Activated naive CD4-positive, alpha-beta T cell treated with anti-CD3 and anti-CD28 coated beads, Interleukin-2, amount 50 U/mL, for 72 hours (primary cell): ENCODE results near the gene XPOT. TPM values are rescaled to one million over a fixed set of nuclear protein-coding genes. Genes with fewer than 3 reads are reported as not detected.

Experiments
- ATAC-seq, 2 donors: fragments of 150-1000 bp; cut with Tn5 transposase; 2 replicates each; pipeline ENCODE4 v1.10.0; 2021; ENCODE audit warnings: mild to moderate bottlenecking in 2 of 2, moderate library complexity in 2 of 2
- DNase-seq, 2 donors: peaks; one replicate each; pipeline ENCODE4 v3.0.0; 2021 to 2022; ENCODE audit warnings: low spot score in 2 of 2
- H3K27ac Mint-ChIP-seq, 2 donors: one replicate each; pipeline ENCODE4 v1.8.0; 2022; ENCODE audit warnings: mild to moderate bottlenecking in 2 of 2, mixed read lengths in 2 of 2
- H3K36me3 Mint-ChIP-seq, 2 donors: one replicate each; pipeline ENCODE4 v1.8.0; 2022; ENCODE audit warnings: mixed read lengths in 2 of 2
- H3K9me3 Mint-ChIP-seq, 2 donors: one replicate each; pipeline ENCODE4 v1.8.0; 2022; ENCODE audit warnings: mixed read lengths in 2 of 2
- total RNA-seq, 2 donors: library from RNA; stranded (reverse); gene quantifications; one replicate each; pipeline ENCODE4 v1.2.3, GENCODE V29; 2022

The XPOT gene
- total RNA-seq, 2 donors from 2014 or later, result 124 to 138 TPM

DNA sequence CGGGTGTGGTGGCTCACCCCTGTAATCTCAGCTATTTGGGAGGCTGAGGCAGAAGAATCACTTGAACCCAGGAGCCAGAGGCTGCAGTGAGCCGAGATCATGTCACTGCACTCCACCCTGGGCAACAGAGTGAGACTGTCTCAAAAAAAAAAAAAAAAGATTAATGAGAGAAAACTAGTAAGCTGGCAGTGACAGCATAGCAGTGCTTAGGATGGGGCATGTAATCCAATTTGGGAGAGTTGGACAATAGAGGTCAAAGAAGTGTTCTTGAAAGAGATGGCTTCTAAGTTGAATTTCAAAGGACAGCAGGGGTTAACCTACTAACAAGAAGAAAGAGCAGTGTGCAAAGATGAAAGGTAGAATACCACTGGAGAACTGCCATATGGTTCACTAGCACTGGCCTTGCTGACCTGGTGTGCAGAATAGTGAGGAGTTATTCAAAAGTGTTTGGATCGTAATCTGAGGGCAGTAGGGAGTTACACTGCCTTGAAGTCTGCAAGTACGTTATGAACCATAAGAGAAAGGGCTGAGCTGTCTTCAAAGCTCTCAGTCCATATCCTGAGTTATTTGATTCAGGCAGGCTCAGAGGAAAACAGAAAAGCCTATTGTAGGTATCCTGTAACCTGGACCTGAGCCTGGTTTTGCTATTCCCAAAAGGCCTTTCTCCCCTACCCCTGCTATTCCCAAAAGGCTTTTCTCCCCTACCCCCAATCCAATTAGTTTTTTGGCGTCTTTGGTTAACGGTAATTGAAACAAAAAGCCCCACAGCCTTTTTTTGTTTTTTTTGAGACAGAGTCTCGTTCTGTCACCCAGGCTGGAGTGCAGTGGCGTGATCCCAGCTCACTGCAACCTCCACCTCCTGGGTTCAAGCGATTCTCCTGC is 3.4 kb downstream of the XPOT start:
- Mint-ChIP-seq H3K36me3 (peaks cover 18 to 40% of the 10 kb centered on the region in 2 donors), H3K9me3 (no peaks in the 10 kb centered on the region), H3K27ac (peak overlapping the region; percentile 70 to 100)
- ATAC-seq (no peak), DNase-seq (no peak)

DNA sequence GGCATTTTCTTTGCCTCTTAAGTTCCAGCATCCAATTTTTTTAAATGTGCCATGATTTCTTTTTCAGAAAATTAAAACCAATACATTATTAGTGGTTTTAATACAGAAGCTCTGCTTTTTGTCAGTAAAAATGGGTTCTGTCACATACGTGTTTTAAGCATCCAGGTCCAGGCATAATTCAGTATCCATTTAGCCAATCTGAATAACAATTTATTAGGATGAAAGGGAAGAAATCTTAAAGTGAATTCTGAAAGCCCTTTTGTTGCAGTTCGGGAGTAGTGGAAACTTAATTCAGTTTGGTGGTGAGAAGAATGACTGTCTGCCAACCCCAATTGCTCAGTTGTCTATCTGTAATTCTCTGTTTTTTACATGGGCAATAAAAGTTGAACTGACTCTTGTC is 7.2 kb downstream of the XPOT start:
- Mint-ChIP-seq H3K27ac (no peak overlapping the region), H3K36me3 (peaks cover 12 to 43% of the 10 kb centered on the region in 2 donors), H3K9me3 (no peaks in the 10 kb centered on the region)
- ATAC-seq, result no peak
- no peak for DNase-seq

DNA sequence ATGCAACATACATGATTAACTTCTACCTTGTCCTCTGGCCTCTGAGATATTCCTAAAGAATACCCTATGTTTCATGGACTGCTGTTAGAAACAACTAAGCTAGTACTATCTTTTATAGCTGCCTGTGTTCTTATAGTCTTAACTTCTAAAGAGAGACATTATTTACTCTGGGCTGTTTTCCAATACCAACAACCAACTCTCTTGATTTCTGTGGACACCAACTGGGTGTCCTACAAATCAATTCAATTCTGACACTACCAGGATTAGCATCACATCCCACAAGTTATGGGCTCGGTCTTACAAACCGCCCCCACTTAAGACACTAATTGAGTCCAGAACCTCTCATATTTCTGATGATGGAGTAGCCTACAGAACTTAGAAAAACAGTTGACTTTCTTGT is 8.3 kb downstream of the XPOT start:
- no peak for ATAC-seq
- Mint-ChIP-seq H3K9me3 (no peaks in the 10 kb centered on the region), H3K36me3 (peaks cover 16 to 41% of the 10 kb centered on the region in 2 donors), H3K27ac (peak overlapping the region in 1 of 2 donors; percentile 55)
- no peak for DNase-seq

DNA sequence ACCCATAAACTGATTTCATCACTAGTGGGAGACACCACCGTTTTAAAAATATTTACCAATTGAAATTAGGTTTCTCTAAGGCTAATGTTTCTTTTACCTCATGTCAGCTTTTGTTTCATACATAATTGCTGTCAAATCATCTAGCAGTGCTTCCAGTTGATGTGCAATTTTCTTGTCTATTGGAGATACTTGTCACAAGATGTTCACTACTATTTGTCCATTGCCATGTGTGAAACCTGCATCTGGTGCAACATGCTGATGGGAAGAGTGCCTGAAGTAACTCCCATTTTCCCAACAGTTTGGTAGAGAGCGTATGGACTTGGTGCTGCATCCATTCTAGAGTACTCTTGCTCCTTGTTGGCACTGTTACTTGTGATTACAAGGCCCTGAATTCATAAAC is 9.7 kb downstream of the XPOT start:
- Mint-ChIP-seq H3K9me3 (no peaks in the 10 kb centered on the region), H3K27ac (no peak overlapping the region), H3K36me3 (peaks cover 16 to 47% of the 10 kb centered on the region in 2 donors)
- no peak for ATAC-seq
- no peak for DNase-seq

DNA sequence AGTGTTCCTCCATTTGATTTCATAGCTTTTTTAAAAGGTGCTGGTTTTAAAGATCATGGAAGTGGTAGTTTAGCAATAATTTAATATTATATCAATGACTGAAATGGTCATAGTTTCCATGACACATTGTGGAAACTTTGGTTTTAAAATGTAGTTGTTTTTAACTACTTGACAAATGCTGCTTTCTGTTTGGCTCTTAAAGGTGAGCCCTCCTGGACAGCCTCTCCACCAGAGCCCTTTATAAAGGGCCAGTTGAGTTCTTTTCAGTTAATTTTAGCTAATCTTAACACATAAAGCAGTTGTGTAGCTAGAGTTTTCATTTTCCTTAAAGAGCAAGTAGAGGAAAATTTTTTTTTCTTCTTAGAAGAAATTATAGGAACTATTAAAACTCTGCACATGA is 14.0 kb downstream of the XPOT start:
- Mint-ChIP-seq H3K27ac (peak overlapping the region in 1 of 2 donors; percentile 86), H3K9me3 (no peaks in the 10 kb centered on the region), H3K36me3 (peaks cover 19 to 40% of the 10 kb centered on the region in 2 donors)
- ATAC-seq, result no peak
- DNase-seq, result no peak

DNA sequence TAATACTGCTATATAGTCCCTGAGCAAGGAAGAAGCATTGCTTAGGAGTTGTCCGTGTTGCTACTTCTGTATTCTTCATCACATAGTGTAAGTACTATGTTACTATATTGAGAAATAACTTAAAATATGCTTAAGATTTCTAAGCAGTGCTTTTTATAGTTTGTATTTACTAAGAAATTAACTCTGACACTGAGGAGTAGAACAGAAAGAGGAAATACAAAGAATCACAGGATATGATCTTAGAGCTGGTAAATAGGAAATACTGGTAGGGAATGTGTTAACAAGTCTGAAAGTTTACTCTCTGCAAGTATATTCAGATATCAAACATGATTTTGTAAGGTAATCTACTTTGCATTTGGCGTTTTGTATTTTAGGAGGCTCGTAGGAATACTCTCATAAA is 15.5 kb downstream of the XPOT start:
- Mint-ChIP-seq H3K27ac (peak overlapping the region in 1 of 2 donors; percentile 68), H3K9me3 (no peaks in the 10 kb centered on the region), H3K36me3 (peaks cover 19 to 44% of the 10 kb centered on the region in 2 donors)
- DNase-seq (no peak), ATAC-seq (no peak)

DNA sequence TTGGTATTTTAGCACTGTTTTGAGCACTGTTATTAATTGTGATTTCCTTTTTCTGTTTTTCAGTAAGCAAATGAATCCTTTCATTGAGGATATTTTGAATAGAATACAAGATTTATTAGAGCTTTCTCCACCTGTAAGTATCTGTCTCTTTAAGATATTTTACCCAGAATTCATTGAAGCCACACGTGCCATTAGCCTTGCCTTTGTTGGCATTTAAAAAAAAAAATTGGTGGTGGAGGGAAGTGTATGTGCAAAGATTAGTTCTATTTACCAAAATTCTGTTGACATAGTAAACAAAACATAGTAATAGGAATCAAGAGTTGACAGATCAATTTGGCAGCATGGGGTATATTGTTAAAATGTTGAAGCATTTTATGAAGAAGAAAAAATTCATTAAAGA is 23.8 kb downstream of the XPOT start:
- ATAC-seq, result no peak
- no peak for DNase-seq
- peaks cover 31 to 53% of the 10 kb centered on the region in 2 donors for H3K36me3 Mint-ChIP-seq
- no peaks in the 10 kb centered on the region for H3K9me3 Mint-ChIP-seq
- H3K27ac Mint-ChIP-seq, result no peak overlapping the region

DNA sequence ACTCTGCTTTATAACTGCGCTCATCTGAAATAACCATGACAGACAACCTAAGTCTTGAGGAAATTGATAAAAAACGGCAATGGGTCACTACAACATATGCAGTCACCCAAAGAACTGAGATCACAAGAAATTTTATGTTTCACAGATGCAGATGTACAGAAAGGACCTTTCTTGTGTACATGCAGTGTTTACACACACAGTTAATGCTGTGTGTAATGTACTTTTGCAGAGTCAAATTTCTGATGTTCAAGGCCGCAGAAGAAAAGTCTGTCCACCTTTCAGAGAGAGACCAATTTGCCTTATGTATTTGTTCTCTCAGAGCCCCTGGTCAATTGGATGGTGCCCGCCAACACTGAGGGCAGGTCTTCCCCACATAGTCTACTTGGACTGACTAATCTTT is 24.8 kb downstream of the XPOT start:
- DNase-seq, result no peak
- peaks cover 31 to 53% of the 10 kb centered on the region in 2 donors for H3K36me3 Mint-ChIP-seq
- ATAC-seq, result no peak
- H3K27ac Mint-ChIP-seq, result no peak overlapping the region
- no peaks in the 10 kb centered on the region for H3K9me3 Mint-ChIP-seq

DNA sequence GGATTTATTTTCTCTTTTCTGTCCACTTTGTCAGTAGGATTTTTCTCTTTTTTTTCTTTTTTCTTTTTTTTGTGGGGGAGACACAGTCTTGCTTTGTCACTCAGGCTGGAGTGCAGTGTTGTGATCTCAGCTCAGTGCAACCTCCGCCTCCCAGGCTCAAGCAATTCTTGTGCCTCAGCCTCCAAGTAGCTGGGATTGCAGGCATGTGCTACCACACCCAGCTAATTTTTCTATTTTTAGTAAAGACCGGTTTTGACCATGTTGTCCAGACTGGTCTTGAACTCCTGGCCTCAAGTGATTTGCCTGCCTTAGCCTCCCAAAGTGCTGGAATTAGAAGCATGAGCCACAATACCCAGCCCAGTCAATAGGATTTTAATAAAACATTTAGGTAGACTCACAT is 26.7 kb downstream of the XPOT start:
- no peak for DNase-seq
- Mint-ChIP-seq H3K36me3 (peaks cover 23 to 38% of the 10 kb centered on the region in 2 donors), H3K27ac (peak overlapping the region; percentile 18 to 91), H3K9me3 (no peaks in the 10 kb centered on the region)
- no peak for ATAC-seq

DNA sequence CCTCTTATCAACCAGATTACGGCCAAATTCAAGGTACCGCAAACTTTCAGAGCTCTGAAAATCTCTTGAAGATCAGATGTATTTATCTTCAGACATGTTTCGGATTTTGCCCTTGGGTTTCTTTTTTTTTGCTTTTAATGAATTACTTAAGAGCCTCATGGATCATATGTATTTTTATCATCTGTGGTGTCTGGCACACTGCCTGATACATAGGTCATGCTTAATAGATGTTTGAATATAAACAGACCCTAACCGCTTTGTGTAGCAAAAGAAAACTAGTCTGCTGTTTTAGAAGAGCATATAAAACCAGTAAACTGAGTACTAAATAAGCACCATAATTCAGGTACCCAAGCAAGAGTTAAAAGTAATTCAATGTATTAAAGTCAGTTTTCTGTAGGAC is 27.6 kb downstream of the XPOT start:
- Mint-ChIP-seq H3K36me3 (peaks cover 24 to 41% of the 10 kb centered on the region in 2 donors), H3K27ac (no peak overlapping the region), H3K9me3 (no peaks in the 10 kb centered on the region)
- no peak for DNase-seq
- no peak for ATAC-seq

DNA sequence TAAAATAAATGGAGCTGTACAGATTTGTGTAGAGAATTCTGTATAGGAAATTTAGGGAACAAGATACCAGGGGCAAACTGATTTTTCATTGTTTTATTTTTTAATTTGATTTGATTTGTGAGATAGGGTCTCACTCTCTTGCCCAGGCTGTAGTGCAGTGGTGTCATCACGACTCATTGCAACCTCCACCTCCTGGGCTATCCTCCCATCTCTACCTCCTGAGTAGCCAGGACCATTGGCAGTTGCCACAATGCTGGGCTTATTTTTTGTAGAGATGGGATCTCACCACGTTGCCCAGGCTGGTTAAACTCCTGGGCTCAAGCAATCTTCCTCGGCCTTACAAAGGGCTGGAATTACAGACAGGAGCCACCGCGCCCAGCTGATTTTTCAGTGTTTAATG is 29.7 kb downstream of the XPOT start:
- ATAC-seq (no peak), DNase-seq (no peak)
- Mint-ChIP-seq H3K9me3 (no peaks in the 10 kb centered on the region), H3K27ac (no peak overlapping the region), H3K36me3 (peaks cover 33 to 45% of the 10 kb centered on the region in 2 donors)

DNA sequence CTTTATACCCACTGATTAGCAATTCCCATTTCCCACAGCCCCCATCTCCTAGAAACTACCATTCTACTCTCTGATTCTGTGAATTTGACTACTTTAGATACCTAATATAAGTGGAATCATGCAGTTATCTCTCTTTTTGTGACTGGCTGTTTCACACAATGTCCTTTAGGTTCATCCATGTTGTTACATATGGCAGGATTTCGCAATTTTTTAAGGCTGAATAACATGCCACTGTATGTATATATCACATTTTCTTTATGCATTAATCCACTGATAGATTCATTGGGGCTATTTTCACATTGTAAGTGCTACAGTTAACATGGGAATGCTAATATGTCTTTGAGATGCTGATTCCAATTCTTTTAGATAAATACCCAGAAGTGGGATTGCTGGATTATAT is 35.9 kb downstream of the XPOT start:
- ATAC-seq, result no peak
- peaks cover 29 to 35% of the 10 kb centered on the region in 2 donors for H3K36me3 Mint-ChIP-seq
- no peak overlapping the region for H3K27ac Mint-ChIP-seq
- no peak for DNase-seq
- no peaks in the 10 kb centered on the region for H3K9me3 Mint-ChIP-seq

DNA sequence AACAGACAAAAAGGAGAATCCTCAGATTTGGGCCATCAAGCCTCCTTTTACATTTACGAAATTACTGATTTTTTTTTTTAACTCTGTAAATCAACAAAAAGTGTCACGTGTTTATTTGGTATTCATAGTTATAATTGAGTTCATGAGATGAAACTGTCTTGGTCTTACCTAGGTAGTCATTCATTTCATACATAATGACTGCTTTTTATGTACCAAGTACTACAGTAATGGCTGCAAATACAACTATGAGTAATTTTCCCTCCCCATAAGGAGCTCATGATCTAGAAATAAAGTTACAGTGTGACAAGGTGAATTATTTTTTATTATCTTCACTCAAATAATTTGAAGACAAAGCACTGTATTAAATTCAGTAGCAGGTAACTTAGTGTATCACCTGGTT is 41.3 kb downstream of the XPOT start:
- Mint-ChIP-seq H3K9me3 (no peaks in the 10 kb centered on the region), H3K27ac (peak overlapping the region in 1 of 2 donors; percentile 29), H3K36me3 (peaks cover 6 to 34% of the 10 kb centered on the region in 2 donors)
- DNase-seq (no peak), ATAC-seq (peak; percentile 26 to 78)

DNA sequence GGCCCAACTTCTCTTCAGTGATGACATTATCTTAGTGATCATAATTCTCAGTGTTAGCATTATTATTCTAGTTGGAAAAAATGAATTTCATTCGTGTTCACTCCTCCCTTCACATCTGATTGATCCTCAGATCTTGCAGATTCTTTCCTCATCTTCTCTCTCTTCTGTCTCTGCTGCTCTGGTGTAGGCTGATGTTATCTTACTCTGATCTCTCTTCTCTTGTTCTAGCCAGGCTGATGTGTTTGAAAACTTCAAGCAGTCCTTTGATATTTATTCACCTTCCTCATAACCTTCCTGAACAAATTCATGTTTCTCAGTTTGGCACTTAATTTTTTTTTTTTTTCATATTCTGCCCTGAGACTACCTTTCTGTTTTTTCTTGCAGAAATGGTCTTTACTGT is 42.1 kb downstream of the XPOT start:
- H3K36me3 Mint-ChIP-seq, result peaks cover 6 to 34% of the 10 kb centered on the region in 2 donors
- ATAC-seq (no peak), DNase-seq (no peak)
- peak overlapping the region; percentile 11 to 22 for H3K27ac Mint-ChIP-seq
- no peaks in the 10 kb centered on the region for H3K9me3 Mint-ChIP-seq

DNA sequence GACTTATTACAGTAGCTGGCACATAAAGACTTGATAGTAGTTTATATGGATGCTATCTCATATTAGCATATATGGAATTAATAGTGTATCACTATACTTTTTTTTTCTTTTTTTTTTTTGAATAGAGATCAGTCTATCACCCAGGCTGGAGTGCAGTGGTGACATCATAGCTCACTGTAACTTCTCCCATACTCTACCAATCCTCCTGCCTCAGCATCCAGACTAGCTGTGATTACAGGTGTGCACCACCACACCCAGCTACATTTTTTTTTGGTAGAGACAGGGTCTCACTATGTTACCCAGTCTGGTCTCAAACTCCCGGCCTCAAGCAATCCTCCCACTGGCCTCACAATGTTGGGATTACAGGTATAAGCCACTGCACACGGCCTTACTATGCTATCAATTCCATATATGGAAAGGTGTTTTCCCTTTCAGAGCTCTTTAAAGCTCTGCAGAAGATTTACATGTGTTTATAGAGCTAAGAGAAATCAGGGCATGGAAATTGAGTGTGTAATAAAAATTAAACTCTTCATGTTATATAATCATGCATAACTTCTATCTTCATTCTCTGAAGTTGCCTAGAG is 46.0 kb downstream of the XPOT start:
- ATAC-seq (no peak), DNase-seq (no peak)
- Mint-ChIP-seq H3K36me3 (peaks cover 15 to 28% of the 10 kb centered on the region in 2 donors), H3K27ac (peak overlapping the region in 1 of 2 donors; percentile 44), H3K9me3 (no peaks in the 10 kb centered on the region)

DNA sequence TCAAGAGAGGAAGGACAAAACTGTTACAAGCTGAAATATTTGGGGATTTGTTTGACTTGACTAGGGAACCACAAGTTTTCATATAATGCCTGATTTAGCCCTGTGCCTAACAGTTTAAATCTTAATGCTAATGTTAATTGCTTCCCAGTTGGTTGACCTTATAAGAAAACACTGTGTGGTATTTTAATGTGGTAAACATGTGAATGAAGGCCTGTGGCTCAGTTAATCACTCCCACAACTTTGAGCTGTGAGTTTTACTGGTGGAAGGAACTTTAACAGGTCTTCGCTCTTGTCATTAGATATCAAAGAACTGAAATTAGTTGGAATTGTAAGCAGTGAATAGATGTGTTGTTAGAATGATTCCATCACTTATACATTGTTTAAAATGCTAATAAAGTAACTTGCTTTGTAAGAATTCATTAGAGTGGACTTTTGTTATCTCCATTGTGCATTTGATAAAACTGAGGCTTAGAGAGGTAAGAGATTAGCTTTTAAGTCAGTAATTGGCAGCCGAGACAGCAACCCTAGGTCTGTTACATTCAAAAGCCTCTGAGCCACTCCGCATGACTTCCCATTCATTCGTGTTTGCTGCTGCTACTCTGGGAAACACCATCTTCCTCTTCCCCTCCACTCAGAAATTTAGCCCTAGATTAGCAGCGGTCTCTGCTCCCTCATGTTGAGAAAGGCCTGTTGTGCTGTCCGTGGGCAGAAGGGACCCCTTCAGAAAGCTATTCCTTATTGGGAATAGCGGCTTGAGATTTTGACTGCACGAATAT is 46.7 kb downstream of the XPOT start:
- no peak for DNase-seq
- ATAC-seq, result no peak
- Mint-ChIP-seq H3K36me3 (peaks cover 17 to 31% of the 10 kb centered on the region in 2 donors), H3K27ac (peak overlapping the region; percentile 88 to 97), H3K9me3 (no peaks in the 10 kb centered on the region)
